LNCaP clone FGC (cell line): ENCODE data around the gene NEK8.
"Not testable (repeated sequence)": the region's sequence is repeated elsewhere in the genome, so short reads cannot be mapped to it uniquely, and the experiment has no call there.

ENCODE experiments used
- DNase-seq: peaks from one replicate; pipeline ENCODE4 v3.0.0-alpha.2; 2011; ENCODE audit warnings: low read depth
- H3K4me3 ChIP-seq: 2 replicates; pipeline ENCODE4 v1.5.1; 2011; ENCODE audit warnings: mild to moderate bottlenecking, low read depth, low read length, control low read depth
- TF ChIP-seq, protein P1 (sequence below): IDR thresholded peaks from 2 replicates; pipeline ENCODE4 v1.5.1; 2012; ENCODE audit warnings: mild to moderate bottlenecking; ENCODE audit not compliant: control insufficient read depth, insufficient read depth; ENCODE audit errors: extremely low read depth

The NEK8 gene

DNA sequence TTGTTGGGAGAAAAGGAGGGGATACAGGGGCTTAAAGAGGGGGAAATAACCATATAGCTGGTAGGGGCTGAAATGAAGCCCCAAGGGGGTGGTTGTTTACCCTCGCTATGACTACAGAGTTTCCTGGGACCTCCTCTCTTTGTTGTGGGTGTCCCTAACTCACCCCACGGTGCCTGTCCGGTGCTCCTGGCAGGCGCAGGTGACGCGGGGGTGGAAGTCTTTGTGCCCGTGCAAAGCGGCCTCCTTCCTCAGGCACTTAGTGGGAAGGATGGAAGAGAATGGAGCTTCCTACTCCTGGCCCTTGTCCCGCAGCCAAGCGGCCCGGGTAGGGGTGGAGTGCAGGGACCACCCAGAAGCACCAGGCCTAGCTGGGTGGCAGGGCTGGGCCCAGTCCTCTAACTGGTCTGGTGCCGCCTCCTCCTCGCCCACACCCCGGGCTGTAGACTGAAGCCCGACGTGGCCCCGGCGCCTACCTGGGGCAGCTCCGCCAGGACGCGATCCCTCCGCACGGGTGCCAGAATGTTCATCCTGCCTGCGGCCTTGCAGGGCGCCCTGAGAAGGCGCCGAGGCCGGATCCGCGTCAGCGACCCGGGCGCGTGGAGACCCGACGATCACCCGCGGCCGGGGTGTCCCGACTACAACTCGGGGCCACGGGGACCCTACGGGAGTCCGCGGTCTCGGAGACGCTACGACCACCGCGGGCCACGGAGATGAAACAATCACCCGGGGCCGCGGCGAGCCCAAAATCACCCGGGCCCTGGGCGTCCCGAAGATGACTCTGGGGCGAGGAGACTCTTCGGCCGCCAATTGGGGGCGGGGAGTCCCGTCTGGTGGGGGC is 11.6 kb upstream of the NEK8 start:
- TF ChIP-seq, protein P1, sequence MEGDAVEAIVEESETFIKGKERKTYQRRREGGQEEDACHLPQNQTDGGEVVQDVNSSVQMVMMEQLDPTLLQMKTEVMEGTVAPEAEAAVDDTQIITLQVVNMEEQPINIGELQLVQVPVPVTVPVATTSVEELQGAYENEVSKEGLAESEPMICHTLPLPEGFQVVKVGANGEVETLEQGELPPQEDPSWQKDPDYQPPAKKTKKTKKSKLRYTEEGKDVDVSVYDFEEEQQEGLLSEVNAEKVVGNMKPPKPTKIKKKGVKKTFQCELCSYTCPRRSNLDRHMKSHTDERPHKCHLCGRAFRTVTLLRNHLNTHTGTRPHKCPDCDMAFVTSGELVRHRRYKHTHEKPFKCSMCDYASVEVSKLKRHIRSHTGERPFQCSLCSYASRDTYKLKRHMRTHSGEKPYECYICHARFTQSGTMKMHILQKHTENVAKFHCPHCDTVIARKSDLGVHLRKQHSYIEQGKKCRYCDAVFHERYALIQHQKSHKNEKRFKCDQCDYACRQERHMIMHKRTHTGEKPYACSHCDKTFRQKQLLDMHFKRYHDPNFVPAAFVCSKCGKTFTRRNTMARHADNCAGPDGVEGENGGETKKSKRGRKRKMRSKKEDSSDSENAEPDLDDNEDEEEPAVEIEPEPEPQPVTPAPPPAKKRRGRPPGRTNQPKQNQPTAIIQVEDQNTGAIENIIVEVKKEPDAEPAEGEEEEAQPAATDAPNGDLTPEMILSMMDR, result no peak
- no peak overlapping the region for H3K4me3 ChIP-seq
- DNase-seq, result no peak

DNA sequence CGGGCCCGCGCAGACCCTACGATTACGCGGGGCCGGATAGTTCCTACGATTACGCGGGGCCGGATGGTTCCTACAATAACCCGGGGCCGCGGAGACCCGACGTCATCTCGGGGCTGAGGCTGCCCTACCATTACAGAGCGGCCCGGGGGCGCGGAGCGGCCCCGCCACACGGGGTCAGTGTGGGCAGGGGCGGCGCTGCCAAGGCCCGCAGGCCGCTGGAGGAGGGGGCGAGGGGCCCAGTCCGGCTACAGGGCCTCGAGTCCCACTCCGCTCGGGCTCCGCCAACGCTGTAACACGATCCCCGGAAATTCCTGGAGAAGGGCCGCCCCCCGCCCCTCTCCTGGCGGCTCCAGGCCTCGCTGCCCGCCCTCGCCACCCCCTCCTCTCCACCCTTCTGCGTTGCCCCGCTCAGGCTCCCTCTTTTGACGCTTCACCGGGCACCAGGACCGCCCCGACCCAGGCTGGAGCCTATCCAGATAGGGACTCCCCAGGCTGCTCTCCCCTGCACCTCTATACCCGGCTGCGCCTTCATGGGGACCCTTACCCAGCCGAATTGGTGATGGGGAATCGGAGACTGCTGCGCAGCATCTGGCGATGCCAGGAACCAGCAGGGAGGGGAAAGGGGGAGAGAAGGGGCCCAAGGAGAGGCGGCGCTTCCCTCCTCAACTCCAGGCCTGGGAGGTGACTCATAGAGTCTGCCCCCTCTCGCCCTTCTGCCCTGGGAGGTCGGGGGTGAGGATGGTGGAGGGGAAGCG is 10.8 kb upstream of the NEK8 start, which contains the start of gene RAB34:
Gene RAB34 (minus strand): TSS at position 291 of the 755 bp plus-strand sequence. CDS start 602 bp downstream, outside the sequence.
- TF ChIP-seq, protein P1, result no peak
- DNase-seq, result no peak
- H3K4me3 ChIP-seq, result no peak within 1 kb of the TSS

DNA sequence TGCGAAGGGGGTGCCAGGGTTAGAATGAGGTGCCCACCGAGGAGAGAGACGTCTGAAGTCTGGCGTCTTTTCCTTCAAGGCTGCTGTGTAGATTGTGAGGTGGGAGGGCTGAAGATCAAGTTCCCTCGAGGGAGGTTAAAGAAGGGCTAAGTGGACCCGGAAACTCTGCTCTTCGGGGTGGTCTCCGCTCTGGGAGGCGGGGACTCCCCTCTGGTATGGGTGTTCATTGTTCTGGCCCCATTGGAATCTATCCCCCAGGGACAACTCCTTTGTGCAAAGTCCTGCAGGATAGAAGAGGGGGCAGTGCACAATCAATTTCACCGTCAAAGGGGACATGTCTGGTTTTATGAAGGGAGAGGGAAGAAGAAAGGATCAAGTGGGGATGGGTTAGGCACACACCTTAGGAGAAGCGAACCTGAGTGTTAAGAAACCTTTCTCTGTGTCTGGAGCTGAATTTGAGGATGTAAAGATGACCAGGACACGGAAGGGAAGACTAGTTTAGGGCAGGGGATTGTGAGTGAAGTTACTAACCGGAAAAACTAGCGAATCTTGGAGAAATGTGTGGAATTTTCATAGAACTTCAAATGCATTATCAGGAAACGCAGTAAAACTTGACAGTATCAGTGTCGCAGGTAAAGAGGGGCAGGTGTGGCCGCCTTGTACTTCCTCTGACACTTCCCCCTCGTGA is 10.1 kb upstream of the NEK8 start:
- TF ChIP-seq, protein P1, result no peak
- DNase-seq, result no peak
- H3K4me3 ChIP-seq, result no peak overlapping the region; the same call in 1 of the 2 replicates

DNA sequence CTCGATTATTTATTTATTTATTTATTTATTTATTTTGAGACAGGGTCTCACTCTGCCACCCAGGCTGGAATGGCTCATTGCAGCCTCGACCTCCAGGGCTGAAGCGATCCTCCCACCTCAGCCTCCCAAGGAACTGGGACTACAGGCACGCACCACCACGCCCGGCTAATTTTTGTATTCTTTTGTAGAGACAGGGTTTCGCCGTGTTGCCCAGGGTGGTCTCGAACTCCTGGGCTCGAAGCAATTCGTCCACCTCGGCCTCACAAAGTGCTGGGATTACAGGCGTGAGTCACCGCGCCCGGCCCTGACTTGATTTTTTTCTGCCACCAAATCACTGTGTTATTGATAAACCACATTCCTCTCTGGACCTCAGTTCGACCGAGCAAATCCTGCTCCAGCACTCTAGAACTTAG is 9.6 kb upstream of the NEK8 start:
- TF ChIP-seq, protein P1, result no peak
- H3K4me3 ChIP-seq, result peak overlapping the region; percentile 100
- no peak for DNase-seq

DNA sequence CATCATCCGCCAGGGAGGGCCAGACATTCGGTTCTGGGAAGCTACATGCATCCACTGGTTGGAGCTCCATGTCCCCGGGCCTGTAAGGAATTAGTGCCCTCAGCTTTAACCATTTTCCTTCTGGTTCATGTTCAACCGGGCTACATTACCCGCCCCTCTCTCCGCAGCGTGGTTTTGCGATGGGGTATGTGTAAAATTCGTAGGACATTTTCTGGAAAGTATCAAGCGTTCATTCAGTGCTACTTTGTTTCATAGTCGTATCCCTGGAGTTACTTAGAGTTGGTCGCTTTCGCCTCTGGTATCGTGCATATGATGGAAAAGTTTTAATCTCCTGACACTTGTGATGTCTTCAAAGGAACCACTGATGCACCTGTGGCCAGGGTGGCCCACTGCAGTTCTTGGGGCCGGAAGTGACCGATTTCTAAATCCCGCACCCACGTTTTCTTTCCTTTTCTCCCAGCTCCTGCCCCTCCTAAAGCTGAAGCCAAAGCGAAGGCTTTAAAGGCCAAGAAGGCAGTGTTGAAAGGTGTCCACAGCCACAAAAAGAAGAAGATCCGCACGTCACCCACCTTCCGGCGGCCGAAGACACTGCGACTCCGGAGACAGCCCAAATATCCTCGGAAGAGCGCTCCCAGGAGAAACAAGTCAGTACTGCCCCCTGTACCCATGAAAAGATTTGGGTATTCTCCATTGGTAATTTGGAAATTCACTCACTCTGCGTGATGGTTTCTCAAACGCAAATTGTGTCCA is 8.2 kb upstream of the NEK8 start:
- no peak for DNase-seq
- peak overlapping the region; percentile 100 for H3K4me3 ChIP-seq
- TF ChIP-seq, protein P1, result no peak

DNA sequence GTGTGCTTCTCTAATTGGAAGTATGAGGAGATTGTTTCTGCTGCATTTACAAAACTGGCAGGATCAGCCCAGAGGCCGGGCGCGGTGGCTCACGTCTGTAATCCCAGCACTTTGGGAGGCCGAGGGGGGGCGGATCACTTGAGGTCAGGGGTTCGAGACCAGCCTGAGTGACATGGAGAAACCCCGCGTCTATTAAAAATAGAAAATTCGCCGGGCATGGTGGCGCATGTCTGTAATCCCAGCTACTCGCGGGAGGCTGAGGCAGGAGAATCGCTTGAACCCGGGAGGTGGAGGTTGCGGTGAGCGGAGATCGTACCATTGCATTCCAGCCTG is 7.6 kb upstream of the NEK8 start:
- not testable (repeated sequence) for DNase-seq
- peak overlapping the region; percentile 100 for H3K4me3 ChIP-seq
